ENCODE results near the gene SULT1C3.

Gene SULT1C3

GRCh38 chr2:108222261-108222660 lies 17.5 kb upstream of the SULT1C3 start:
- POLR2A ChIA-PET: no interaction called here
- no peak overlapping the region for H3K4me3 ChIP-seq (ENCODE audit: low read depth, low read length)
- CTCF ChIA-PET: no interaction called here
- no peak for DNase-seq (ENCODE audit: low read depth, low spot score)
- TF ChIP-seq CTCF (IDR thresholded peaks at IDR 0.05; ENCODE audit: insufficient read depth, low read length, missing control alignments): no peak

- POLR2A ChIA-PET: no interaction called here
- TF ChIP-seq CTCF (IDR thresholded peaks at IDR 0.05; ENCODE audit: insufficient read depth, low read length, missing control alignments): no peak
These were observed 16.2 kb upstream of the SULT1C3 start for GRCh38 chr2:108223573-108223972.

GRCh38 chr2:108224022-108224421 lies 15.7 kb upstream of the SULT1C3 start:
- ChIA-PET POLR2A (no interaction called here), CTCF (interaction anchor here (1.0 kb wide), 1 partner anchor 9 kb away, joined by 5 read pairs; no protein-coding TSS in a partner anchor)
- no peak for TF ChIP-seq CTCF (IDR thresholded peaks at IDR 0.05; ENCODE audit: insufficient read depth, low read length, missing control alignments)
- no peak for DNase-seq (ENCODE audit: low read depth, low spot score)
- no peak overlapping the region for H3K4me3 ChIP-seq (ENCODE audit: low read depth, low read length)

More at GRCh38 chr2:108223573-108223972, 16.2 kb upstream of the SULT1C3 start:
- no peak overlapping the region for H3K4me3 ChIP-seq (ENCODE audit: low read depth, low read length)
- no peak for DNase-seq (ENCODE audit: low read depth, low spot score)
- CTCF ChIA-PET: interaction anchor here (1.0 kb wide), 1 partner anchor 8 kb away, joined by 5 read pairs; no protein-coding TSS in a partner anchor

DNA sequence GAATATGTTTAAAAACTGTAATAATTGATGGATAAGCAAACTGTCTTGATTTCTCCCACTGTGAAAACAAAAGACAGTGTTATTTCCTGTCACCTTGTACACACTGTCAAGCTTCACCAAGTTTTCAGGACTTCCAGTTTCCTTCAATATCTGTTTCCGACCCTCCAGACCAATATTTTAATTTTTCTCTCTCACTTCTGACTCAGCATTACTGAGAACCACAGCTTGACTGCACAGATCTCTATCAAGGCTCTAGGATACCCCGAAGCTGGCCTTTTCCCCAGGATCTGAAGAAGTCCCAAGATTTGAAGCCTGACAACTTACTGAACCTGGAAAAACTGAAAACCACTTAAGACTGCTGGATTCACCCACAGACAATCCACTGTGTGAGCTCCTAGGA lies 13.2 kb upstream of the SULT1C3 start:
- DNase-seq (ENCODE audit: low read depth, low spot score): no peak
- ChIA-PET CTCF (no interaction called here), POLR2A (no interaction called here)
- TF ChIP-seq CTCF (IDR thresholded peaks at IDR 0.05; ENCODE audit: insufficient read depth, low read length, missing control alignments): no peak
- no peak overlapping the region for H3K4me3 ChIP-seq (ENCODE audit: low read depth, low read length)

DNA sequence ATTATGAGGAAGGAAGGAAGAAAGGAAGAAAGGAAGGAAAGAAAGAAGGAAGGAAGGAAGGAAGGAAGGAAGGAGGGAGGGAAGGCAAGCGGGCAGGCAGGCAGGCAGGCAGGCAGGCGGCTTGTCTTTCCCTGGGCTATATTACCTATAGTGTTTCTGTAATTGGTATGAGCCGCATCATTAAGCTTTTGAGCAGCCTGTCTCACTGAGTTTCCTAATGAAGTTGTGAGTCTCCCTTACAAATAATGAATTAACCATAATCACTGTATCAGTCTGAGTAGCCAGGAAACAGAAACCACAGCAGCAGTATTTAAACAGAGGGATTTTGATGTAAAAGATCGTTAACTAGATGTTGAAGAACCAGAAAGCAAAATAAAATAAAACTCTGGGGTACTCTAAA lies 11.8 kb upstream of the SULT1C3 start:
- CTCF ChIA-PET: interaction anchor here (0.9 kb wide), 1 partner anchor 13 kb away, joined by 3 read pairs; no protein-coding TSS in a partner anchor
- H3K4me3 ChIP-seq (ENCODE audit: low read depth, low read length): no peak overlapping the region
- POLR2A ChIA-PET: no interaction called here
- DNase-seq (ENCODE audit: low read depth, low spot score): no peak
- TF ChIP-seq CTCF (IDR thresholded peaks at IDR 0.05; ENCODE audit: insufficient read depth, low read length, missing control alignments): no peak

- H3K4me3 ChIP-seq (ENCODE audit: low read depth, low read length): no peak overlapping the region
- DNase-seq (ENCODE audit: low read depth, low spot score): no peak
- ChIA-PET POLR2A (no interaction called here), CTCF (interaction anchor here (0.9 kb wide), 1 partner anchor 13 kb away, joined by 3 read pairs; no protein-coding TSS in a partner anchor)
- TF ChIP-seq CTCF (IDR thresholded peaks at IDR 0.05; ENCODE audit: insufficient read depth, low read length, missing control alignments): no peak
These were observed 11.2 kb upstream of the SULT1C3 start for GRCh38 chr2:108228537-108228936.
